NCI-H510A treated with DMSO at 0.1 percent for 48 hours (cell line): Measurements from ENCODE around the gene STPG4.

ENCODE experiments used
- DNase-seq: peaks from one replicate; lab custom pipeline; 2025; lab: John Stamatoyannopoulos, UW

Gene STPG4

GRCh38 chr2:47072018-47072691 lies 83.0 kb downstream of the STPG4 start:
- DNase-seq: no peak

GRCh38 chr2:47070920-47071824 lies 83.9 kb downstream of the STPG4 start:
- DNase-seq: no peak

GRCh38 chr2:47070155-47070919 lies 84.8 kb downstream of the STPG4 start:
- DNase-seq: no peak

- peak; percentile 25 for DNase-seq
These were observed 85.4 kb downstream of the STPG4 start for GRCh38 chr2:47069628-47070154.

GRCh38 chr2:47068981-47069627 lies 86.0 kb downstream of the STPG4 start:
- no peak for DNase-seq

GRCh38 chr2:47067788-47068407 lies 87.2 kb downstream of the STPG4 start:
- no peak for DNase-seq

- no peak for DNase-seq
These were observed 89.2 kb downstream of the STPG4 start for GRCh38 chr2:47065771-47066380.

GRCh38 chr2:47065343-47065742 lies 89.8 kb downstream of the STPG4 start:
- no peak for DNase-seq

GRCh38 chr2:47064106-47064505 lies 91.0 kb downstream of the STPG4 start:
- no peak for DNase-seq

- DNase-seq: no peak
These were observed 91.6 kb downstream of the STPG4 start for GRCh38 chr2:47063538-47063930.

GRCh38 chr2:47062681-47063537 lies 92.2 kb downstream of the STPG4 start:
- DNase-seq: no peak

- peak; percentile 5 for DNase-seq
These were observed 93.0 kb downstream of the STPG4 start for GRCh38 chr2:47061944-47062678.

GRCh38 chr2:47060652-47061170 lies 94.4 kb downstream of the STPG4 start:
- DNase-seq: no peak

- DNase-seq: no peak
These were observed 96.8 kb downstream of the STPG4 start for GRCh38 chr2:47058003-47058931.

GRCh38 chr2:47057687-47058002 lies 97.5 kb downstream of the STPG4 start:
- DNase-seq: no peak

GRCh38 chr2:47056868-47057686 lies 98.0 kb downstream of the STPG4 start:
- DNase-seq: no peak

GRCh38 chr2:47056374-47056773 lies 98.7 kb downstream of the STPG4 start:
- DNase-seq: no peak
